GM13976 (cell line): Measurements from ENCODE around the gene ANKDD1A.

Experiments
- DNase-seq: peaks from one replicate; pipeline ENCODE4 v3.0.0; 2012; ENCODE audit warnings: low spot score
- CTCF ChIP-seq: IDR thresholded peaks from 2 replicates; pipeline ENCODE4 v1.5.1; 2012; ENCODE audit warnings: borderline replicate concordance, mild to moderate bottlenecking; ENCODE audit not compliant: insufficient read depth; ENCODE audit errors: extremely low read depth, missing control alignments, control extremely low read depth
- in situ Hi-C: fragments of 300-500 bp; cut with MboI; formaldehyde crosslinking; loops from one replicate; pipeline ENCODE4 v1.12.0; 2022; ENCODE audit warnings: low sequenced_read_pairs, mixed read lengths, inconsistent platforms; ENCODE audit not compliant: unreplicated experiment

Gene ANKDD1A

GRCh38 chr15:64894395-64895056 is 17.2 kb upstream of the ANKDD1A start:
- peak; percentile 14 for TF ChIP-seq CTCF

GRCh38 chr15:64895285-64896065 is 16.2 kb upstream of the ANKDD1A start:
- TF ChIP-seq CTCF = peak; percentile 27
- in situ Hi-C loops = no loop called here
- DNase-seq = peak; percentile 65

More at GRCh38 chr15:64894395-64895056, 17.2 kb upstream of the ANKDD1A start:
- in situ Hi-C loops = no loop called here
- DNase-seq = peak; percentile 81

- in situ Hi-C loops = no loop called here
- TF ChIP-seq CTCF = no peak
Observed at GRCh38 chr15:64896371-64897069, 15.2 kb upstream of the ANKDD1A start.

GRCh38 chr15:64897345-64897985 is 14.2 kb upstream of the ANKDD1A start:
- in situ Hi-C loops = no loop called here
- DNase-seq = no peak
- no peak for TF ChIP-seq CTCF

More at GRCh38 chr15:64896371-64897069, 15.2 kb upstream of the ANKDD1A start:
- no peak for DNase-seq

GRCh38 chr15:64898406-64898805 is 13.3 kb upstream of the ANKDD1A start:
- in situ Hi-C loops = no loop called here
- DNase-seq = no peak

More at GRCh38 chr15:64898406-64898805, 13.3 kb upstream of the ANKDD1A start:
- TF ChIP-seq CTCF = no peak
